Femur (tissue), 1 donor: ENCODE data around the gene LRRC18.
A peak's percentile ranks its signal among the peaks of the same experiment; 100 is the strongest.

Experiments used
- DNase-seq: peaks from one replicate; pipeline ENCODE4 v3.0.0-alpha.2; 2017

Gene LRRC18

DNA sequence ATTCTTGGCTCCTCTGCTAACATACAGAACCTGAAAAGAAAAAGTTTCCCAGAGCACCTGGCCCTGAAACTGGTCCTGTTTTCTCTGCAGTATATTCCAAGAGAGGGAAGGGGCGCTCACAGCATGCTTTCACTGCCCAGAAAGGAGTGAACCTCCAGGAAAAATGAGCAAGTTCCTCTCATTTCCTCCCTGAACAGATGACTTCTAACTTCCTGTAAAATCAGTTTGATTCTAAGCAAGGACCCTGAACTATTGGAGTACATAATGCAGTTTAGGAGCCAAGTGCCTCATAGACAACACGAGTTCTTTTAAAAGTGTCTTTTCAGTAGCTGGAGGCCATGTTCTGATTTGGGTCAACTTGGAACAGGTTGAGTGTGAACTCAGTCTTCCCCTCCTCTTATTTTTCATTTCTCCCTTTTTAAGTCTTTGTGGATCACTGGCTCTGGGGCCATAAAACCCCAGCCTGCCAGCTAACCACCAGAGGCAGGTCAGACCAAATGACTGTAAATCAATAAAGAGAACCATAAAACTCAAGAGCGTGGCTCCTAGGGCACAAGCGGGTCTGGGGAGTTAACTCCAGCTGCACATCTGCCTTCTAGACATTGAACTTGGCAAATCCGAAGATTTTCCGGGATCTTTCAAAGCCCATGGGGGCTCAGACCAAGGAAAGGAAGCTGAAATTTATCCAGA lies 5.9 kb upstream of the LRRC18 start:
- DNase-seq = no peak

DNA sequence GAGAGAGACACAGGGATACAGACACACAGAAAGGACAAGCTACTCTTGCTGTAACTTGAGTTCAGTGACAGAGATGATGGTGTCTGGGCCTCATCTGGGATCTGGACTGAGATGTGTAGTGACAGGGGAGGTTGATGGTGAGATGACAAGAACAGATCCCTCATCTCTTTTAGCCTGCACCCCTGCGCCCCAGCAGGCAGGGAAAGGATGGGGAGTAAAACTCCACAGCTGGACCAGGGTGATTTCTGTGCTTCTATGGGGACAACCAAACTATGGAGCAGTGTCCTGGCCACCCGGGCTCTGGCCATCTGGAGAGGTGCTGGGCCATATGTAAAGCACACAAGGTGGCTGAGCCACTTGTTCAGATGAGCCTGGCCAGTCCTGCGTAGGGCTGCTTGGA lies 4.5 kb upstream of the LRRC18 start:
- DNase-seq = peak; percentile 13

DNA sequence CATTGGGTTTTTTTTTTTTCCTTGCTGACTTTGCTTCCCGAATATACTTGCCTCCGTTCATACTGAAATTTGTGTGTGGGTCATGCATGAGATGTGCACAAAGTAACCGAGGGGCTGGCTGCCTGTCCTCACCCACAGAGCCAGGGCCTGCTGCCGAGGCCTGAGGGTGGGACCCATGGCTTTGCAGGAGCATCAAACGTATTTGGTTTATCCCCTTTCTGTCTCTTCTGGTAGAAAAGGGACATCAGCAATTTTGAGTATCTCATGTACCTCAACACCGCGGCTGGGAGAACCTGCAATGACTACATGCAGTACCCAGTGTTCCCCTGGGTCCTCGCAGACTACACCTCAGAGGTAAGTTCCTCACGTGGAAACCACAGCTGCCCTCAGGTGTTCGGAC lies 3.5 kb upstream of the LRRC18 start:
- DNase-seq = peak; percentile 10

DNA sequence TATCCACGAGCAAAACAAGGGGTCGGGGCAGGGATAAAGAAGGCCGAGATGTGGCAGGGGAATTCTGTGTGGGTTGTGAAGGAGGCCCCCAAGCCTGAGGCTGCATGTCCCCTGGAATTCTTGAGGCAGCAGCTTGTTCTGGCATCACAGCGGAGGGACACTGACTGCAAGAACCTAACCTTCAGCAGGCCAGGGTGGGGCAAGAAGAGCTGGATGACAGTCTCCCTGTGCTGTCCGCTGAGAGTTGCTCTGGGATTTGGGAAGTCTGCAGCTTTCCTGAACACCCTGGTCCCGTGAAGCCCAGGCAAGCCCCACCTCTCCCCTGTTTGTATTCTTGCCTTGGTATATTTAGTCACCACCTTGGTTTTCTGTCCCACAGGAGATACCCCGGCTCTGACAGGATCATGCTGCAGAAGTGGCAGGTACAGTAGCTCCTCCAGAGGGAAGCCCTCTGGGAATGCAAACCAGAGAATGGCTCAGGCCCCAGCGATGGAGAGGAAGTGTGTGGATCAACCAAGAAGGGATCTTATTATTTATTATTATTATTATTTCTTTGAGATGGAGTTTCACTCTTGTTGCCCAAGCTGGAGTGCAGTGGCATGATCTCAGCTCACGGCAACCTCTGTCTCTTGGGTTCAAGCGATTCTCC lies 1.9 kb upstream of the LRRC18 start:
- DNase-seq = no peak

DNA sequence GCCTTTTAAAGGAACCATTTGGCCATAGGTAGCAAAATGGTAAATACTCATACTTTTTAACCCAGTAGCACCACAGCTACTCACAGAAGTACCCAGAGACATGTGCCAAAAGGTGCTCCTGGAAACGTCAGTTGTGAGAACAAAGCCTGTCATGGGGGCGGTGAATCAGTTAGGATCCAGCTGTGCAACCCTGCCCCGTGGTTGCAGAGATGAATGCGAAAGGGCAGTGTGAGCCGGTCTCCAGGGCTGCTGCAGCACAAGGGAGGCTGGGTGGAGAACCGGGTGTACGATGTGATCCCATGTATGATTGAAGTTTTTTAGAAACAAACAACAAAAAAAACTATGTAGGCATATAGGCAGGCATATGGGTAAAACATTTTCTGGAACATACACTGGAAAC lies 1.3 kb upstream of the LRRC18 start:
- DNase-seq = no peak

DNA sequence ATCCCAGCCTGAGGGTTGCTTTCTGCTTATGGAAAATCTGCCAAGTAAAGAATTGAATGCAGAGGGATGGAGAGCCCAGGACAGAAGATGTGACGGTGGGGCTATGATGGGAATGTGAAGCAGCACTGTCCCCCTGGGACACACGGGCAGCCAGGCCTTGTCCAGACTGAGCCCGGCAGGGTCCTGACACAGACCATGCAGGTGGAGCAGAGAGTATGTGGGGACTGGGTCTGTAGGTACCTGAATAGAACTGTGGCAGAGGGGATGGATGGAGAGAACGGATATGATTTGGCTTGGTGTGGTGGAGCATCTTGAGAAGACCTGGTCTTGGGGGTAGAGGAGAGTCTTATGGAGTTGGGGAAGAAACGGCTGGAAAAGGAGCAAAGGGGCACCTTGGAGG lies 732 bp upstream of the LRRC18 start:
- DNase-seq = no peak

DNA sequence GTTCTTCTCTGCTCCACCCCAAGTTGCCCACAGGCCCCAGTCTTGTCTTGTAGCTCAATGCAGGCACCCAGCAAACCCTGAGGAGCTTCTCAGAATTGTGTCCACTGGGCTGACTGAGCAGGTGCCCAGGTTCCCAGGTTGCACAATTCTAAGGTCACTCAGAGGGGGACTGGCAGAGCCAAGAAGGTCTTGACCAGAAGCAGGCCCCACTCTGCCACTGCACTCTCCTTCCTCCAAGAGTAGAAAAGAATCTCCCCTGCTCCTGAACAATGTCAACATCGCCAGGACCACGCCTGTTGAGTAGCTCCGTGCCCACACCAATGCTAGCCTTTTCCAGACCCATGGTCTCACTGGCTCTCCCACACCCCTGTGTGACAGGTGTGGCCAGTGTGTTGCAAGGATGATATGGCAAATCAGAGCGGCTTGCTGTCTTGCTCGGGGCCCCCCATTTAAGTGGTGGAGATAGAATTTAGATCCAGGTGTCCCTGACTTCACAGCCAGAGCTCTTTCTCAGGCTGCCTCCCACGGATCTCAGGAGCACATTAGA lies 577 bp downstream of the LRRC18 start:
- DNase-seq = no peak

DNA sequence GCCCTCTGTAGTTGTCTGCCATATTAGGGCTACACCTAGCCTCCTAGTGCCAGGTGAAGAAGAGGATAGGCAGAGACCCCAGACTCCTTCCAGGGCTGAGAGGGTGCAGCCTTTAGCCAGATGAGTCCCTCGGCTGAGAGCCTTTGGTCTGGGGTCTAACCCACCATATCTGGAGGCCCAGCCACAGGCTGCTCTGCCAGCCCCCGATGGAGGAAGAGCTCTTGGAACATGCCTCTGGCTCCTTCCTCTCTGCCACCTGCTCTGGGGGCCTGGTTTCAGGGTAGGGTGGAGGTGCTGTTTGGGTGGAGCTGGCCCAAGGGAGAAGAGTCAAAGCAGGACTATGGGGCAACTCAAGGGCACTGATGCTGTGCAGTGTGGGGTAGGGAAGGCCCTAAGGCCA lies 1.4 kb downstream of the LRRC18 start:
- DNase-seq = no peak

DNA sequence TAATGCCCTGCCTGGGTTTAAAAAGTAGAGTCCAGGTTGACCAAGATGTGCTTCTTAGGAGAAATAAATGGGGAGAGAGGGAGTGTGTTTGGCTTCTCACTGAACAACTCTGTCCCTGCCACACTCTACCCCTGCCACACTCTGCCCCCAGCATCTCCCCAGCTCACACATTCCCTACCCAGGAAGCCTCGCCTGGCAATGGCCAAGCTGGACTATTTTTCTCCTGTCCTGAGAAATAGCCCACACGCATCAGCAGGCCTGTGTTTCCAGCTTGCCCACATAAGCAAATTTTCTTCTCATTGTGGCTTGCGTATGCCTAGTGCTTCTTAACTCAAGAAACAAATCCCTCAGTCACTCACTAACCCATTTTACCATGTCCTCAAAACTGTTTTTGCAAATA lies 1.8 kb downstream of the LRRC18 start:
- DNase-seq = no peak

DNA sequence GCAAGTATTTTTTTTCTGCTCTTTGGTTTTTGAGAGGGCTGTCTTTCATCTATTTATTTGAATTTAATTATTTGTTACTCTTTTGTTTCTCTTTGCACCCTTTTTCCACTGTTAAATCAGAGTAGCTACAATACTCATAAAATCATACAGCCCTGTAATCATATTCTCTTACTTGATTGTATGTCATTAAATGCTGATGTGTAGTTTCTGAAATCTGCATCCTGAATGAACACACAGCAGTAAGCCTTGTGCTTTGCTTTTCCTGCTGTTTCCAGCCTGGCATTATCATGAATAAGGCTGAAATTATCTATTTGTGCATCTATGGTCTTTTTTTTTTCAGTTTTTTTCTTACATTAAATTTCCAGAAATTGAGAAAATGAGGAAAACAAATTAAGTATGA lies 4.1 kb downstream of the LRRC18 start:
- DNase-seq = no peak

DNA sequence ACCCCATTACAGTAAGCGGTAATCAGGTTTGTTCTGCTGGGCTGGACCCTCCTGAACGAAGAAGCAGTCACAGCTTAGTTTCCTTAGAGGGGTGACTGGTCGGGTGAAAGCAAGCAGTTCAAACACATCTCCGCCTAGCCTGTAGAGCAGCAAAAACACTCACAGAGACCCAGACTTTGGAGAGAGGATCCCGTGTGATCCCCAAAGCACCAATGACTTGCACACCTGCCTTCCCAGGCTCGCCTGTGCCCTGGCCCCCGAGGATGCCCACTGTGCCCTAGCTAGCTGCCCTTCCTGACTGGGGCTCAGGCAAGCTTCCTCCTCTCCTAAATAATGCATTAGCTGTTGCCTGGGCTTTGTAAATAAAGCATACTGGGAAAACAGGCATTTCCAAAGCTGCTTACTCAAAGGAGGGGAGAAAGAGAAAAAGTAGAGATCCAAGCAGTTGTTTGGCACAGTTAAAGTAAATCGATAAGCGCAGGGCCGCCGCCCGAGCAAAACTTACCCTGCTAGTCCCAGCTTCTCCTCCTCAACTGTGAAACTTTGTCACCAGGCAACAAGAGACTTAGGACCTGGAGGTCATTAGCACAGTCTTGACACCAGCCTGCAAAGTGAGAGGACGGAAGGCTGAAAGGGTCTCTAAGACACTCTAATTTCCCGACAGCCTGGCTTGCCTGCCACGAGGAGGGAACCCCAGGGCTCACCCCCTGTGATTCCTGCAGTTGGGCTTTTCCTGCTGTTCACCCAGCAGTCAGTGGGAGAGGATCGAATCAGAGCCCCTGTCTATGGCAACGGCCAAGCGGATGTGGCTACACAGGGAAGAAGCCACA lies 4.8 kb downstream of the LRRC18 start:
- DNase-seq = peak; percentile 59

DNA sequence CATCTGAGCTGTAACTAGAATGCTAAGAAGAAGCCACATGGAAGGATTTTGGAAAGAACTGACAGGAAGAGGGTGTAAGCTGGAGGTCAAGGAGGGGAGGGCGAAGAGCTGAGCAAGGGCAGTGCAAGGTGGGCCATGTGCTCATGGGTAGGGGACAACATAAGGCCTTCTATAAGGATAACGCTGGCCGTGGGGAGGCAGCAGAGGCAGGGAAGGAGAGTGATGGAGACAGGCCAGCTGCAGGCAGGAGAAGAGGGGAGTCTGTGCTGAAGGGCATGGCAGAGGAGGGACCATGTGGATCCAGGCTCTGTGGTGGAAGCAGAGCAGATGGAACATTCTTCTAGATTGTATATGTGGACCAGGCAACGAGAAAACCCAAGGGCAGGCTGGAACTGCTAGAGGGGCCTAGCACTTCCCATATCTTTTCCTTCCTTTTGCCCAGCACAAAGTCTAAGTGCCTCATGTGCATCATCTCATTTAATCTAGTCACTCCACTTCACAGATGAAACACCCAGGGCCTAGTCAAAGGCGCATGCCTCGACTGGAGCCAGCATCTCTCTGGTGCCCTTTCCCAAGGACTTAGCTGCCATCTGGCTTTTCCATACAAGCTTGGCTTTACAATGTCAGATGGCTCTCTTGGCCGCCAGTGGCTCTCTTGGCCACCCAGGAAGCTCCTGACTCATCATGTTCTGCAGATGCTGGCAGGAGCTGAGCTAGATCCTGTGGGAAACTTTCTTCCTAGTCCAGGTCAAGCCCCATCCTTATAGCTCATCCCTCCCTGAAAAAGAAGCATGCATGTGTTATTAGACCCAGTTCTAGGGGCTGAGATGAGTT lies 6.6 kb downstream of the LRRC18 start:
- peak; percentile 23 for DNase-seq

DNA sequence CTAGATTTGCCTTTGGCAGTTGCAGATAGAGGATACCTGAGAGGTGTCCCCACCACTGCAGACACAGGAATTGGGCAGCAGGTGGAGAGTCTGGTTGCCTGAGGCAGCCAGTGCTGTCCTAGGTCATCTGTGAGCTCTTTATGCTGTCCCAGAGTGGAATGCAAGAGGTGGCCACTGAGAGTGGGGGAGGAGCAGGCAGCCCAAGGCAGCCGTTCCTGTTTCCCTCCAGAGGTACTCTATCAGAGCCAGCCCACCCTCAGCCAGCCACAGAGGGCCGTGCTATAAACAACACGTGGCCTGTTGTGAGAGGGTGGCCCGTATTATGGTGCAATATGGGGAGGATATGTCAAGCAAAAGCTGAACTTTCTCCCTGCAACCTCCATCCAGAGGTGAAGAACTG lies 8.5 kb downstream of the LRRC18 start:
- peak; percentile 6 for DNase-seq

DNA sequence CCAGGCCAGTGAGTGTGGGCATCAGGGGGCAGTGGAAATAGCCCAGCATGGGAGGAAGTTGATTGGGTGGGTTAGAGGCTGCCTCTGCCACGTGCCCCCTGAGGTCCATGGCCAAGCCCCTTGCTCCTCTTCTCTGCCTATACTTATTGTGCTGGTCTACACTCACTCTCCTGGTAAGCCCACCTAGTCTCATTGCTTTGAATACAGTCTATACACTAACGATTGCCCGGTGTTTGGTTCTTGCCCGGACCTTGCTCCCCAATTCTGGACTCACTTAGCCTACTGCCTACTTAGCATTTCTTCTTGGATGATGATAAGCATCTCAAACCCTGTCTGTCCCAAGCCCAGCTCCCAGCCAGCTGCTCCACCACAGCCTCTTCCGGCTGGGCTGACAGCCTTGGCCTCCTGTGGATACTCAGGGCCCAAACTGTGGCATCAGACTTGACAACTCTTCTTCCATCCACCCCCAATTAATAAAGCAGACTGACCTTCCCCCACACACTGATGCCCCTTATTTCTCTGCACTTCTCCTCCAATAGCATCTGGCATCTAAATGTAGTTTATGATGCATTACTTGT lies 10.1 kb downstream of the LRRC18 start:
- peak; percentile 1 for DNase-seq

DNA sequence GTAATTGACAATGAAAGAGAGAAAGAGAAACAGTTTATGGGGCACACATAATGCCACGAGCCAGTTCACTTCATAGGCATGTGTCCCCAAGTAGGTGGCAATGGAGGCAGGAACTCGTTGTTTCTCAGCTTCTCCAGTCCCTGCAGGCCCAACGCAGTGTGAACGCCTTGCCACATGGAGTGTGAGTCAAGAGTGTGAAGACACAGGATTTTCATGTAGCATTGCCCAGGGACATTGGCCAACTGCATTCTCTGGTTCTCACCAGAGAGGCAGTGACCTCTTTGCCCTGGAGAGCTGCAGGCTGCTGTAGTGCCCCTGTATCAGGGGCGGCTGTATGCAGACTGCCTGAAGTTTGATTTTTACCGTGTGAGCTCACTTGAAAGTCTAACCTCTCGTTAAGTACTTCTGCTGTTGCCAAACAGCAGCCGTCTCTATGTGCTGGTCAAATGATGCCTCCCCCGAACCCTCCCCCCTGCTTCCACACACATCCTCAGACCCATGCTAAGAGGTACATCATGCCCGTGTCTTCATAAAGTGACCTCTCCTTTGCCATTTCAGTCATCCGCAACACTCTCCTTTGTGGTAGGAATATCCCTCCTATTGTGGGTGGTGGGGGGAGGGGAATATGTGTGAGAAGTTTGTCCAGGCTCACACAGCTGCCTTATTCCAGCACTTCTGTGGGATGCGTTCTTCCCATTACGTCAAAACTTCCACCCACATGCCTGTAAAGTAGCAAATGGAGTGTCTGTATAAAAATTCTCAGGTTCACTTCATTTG lies 12.7 kb downstream of the LRRC18 start:
- DNase-seq = peak; percentile 25

DNA sequence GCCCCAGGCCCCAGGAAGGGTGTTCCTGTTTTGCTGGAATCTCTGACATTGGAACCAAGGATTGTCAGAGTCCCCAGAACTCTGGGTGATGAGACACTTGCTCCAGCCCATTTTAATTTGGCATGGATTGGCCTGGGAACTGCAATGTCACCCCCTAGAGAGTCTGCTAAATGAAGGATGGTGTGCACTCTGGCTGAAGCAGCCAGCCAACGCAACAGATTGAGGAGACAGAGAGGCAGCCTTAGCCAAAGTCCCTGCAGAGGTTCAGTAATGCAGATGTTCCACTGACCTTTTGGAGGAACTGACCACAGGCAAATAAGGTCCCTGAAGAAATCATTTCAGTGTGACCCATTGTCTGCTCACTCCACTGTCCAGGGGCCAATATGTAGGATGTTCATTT lies 13.4 kb downstream of the LRRC18 start:
- peak; percentile 16 for DNase-seq

DNA sequence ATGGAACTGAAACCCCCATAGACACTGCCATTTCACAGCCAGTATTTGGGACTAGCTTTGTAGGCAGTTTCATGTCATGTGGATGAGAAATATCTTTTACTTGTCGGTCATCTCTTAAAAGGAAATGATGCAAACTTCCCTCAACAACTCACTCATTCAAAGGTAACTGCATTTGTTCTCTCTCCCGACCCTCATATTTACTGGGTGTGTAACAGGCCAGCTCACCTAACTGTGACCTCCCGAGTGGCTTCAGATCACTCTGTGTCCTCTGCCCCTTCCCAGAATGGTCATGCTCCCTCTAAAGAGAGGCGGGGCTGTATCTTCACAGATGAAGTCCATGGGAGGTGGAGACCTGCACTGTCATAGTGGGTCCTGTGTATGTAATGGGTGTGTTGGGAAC lies 14.7 kb downstream of the LRRC18 start:
- DNase-seq = peak; percentile 6

DNA sequence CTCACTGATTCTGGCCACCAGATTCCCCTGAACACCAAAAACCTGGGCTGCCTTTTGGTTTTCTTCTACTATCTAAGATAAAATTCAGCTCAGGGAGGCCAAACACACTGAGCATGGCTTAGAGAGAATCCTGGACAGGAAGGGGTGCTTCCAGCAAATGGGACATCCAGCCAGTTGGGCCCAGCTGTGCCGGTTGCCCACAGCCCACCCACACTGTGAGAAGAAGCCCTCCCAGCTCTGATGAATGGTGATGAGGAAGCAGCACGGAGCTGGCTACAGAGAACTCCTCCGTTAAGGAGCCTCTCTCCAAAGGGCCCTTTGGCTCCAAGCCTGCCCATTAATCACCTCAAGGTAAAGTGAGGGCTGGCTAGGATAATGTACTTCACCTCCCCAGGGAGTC lies 15.9 kb downstream of the LRRC18 start:
- DNase-seq = peak; percentile 13

DNA sequence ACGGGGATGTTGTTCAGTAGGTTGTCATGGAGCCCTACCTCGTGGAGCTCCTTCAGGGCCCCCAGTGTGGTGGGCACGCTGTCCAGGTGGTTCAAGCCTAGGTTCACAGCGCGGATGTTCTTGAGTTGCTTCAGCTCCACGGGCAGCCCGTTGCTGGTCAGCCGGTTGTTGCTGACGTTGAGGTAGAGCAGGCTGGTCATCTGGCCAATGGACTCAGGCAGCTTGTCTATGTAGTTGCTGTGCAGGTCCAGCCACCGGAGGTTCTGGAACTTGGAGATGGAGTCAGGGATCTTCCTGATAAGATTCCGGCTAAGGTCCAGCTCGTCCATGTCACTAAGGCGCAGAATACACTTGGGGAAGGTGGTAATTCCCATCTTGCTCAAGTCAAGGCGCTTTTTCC lies 26.0 kb downstream of the LRRC18 start:
- DNase-seq = no peak

DNA sequence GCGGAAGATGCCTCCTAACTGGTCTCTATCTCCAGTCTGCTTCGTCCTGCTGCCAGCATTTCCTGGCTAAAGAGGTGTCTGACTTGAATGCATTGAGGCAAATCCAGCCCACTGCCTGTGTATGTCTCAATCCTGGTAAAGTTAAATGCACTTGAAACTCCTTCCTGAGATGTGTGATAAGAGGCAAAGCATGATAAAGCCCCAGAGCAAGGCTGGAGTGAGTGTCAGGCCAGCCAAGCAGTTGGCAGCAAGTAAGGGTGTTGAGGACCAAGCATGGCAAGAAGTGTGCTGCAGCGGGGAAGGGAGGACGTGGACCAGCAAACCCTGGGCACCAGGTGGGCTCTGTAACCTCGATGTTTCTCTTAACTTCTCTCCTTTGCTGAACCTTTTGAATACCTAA lies 29.1 kb downstream of the LRRC18 start:
- no peak for DNase-seq

DNA sequence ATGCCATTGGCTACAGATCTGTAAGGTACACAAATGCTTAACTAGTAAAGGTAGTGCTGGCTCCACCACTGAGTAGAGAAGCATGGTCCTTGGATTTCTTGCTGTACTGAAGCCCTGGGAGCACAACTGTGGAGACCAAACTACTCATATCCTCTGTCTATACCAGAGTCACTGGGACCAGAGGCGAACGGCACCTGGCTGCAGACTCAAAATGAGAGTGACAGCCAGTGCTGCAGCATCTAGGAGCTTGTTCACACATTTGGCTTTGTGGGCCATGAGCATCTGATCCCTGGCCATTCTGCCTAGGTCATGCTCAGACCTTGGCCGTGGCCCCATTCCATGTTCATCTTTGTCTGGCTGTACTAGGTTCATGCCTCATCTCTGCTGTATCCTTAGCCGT lies 31.9 kb downstream of the LRRC18 start:
- no peak for DNase-seq

DNA sequence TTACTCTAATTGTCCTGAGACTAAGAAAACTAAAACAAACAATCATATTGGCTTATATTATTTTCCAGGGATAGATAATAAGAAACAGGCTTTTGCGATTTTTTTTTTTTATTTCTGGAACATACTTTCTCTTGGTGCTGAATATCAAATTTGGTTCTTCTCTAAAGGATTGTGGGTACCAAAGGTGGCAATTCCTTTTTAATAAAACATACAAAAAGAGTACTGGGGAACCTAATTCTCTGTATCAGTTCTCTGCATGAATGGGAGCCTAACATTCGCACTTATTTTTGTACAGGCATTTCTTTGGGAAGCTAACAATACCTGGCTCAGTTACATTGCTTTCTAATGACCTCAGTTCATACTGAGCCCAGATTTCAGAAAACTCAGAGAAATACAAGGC lies 32.8 kb downstream of the LRRC18 start:
- no peak for DNase-seq
